Left ventricle myocardium inferior (tissue), 1 donor: ENCODE measurements around the gene NFKB1. TPM values are rescaled to one million over a fixed set of nuclear protein-coding genes. Genes with fewer than 3 reads are reported as not detected.

Source experiments
- DNase-seq: peaks from one replicate; pipeline ENCODE4 v3.0.0-alpha.2; 2020
- H3K27ac ChIP-seq: fragments of 200-600 bp; replicated peaks from 2 replicates; pipeline ENCODE4 v1.8.0; 2021
- H3K27me3 ChIP-seq: fragments of 200-600 bp; 2 replicates; pipeline ENCODE4 v1.8.0; 2021; ENCODE audit warnings: low read depth
- H3K36me3 ChIP-seq: fragments of 200-600 bp; 2 replicates; pipeline ENCODE4 v1.8.0; 2021
- H3K4me1 ChIP-seq: fragments of 200-600 bp; 2 replicates; pipeline ENCODE4 v1.8.0; 2021
- H3K4me3 ChIP-seq: fragments of 200-600 bp; 2 replicates; pipeline ENCODE4 v1.8.0; 2021; ENCODE audit warnings: mild to moderate bottlenecking, moderate library complexity
- H3K9me3 ChIP-seq: fragments of 200-600 bp; replicated peaks from 2 replicates; pipeline ENCODE4 v1.8.0; 2021
- intact Hi-C: fragments of 100-400 bp; cut with micrococcal nuclease; formaldehyde crosslinking; loops from one replicate; pipeline ENCODE4 v1.11.0; 2022
- total RNA-seq: library from RNA; stranded (reverse); fragmentation: NEBNext Ultra II Directional; extraction: Animal tissue kit (Norgen Biotek cat#: 25700); gene quantifications from one replicate; pipeline ENCODE4 v1.2.1, GENCODE V29; 2021
- TF ChIP-seq, protein P1 (sequence below): fragments of 200-600 bp; IDR thresholded peaks from 2 replicates; pipeline ENCODE4 v1.8.0; 2021; ENCODE audit warnings: antibody characterized with exemption, mild to moderate bottlenecking, borderline replicate concordance
- donor health status: DM: no; HTN: yes; CAD: no; lungs with severe emphysema.

The NFKB1 gene
- total RNA-seq, 1 donor from 2014 or later: 18.0 TPM

DNA sequence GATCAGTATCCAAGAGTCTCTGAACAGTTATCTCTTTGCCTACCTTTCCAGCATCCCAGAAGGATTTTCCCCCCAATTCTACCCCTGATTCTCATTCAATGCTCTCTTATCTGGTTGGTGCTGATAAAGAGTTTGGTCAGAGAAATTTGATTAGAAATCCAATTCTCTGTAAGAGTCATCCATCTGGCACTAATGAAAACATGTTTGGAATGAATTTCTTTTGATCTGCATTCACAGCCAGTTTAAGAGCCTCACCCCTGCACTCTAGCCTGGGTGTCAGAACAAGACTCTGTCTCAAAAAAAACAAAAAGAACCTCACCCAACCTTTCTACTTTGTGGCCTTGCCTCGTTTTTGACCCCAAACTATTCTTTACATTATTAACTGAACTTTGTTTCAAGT lies 137.5 kb downstream of the NFKB1 start:
- Histone ChIP-seq H3K4me3 (no peak overlapping the region), H3K27ac (no peak overlapping the region), H3K9me3 (no peaks in the 10 kb centered on the region), H3K36me3 (peaks cover 51% of the 10 kb centered on the region), H3K4me1 (no peaks in the 10 kb centered on the region), H3K27me3 (no peaks in the 10 kb centered on the region)
- intact Hi-C loops: no loop called here
- TF ChIP-seq, protein P1, sequence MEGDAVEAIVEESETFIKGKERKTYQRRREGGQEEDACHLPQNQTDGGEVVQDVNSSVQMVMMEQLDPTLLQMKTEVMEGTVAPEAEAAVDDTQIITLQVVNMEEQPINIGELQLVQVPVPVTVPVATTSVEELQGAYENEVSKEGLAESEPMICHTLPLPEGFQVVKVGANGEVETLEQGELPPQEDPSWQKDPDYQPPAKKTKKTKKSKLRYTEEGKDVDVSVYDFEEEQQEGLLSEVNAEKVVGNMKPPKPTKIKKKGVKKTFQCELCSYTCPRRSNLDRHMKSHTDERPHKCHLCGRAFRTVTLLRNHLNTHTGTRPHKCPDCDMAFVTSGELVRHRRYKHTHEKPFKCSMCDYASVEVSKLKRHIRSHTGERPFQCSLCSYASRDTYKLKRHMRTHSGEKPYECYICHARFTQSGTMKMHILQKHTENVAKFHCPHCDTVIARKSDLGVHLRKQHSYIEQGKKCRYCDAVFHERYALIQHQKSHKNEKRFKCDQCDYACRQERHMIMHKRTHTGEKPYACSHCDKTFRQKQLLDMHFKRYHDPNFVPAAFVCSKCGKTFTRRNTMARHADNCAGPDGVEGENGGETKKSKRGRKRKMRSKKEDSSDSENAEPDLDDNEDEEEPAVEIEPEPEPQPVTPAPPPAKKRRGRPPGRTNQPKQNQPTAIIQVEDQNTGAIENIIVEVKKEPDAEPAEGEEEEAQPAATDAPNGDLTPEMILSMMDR: no peak
- no peak for DNase-seq

DNA sequence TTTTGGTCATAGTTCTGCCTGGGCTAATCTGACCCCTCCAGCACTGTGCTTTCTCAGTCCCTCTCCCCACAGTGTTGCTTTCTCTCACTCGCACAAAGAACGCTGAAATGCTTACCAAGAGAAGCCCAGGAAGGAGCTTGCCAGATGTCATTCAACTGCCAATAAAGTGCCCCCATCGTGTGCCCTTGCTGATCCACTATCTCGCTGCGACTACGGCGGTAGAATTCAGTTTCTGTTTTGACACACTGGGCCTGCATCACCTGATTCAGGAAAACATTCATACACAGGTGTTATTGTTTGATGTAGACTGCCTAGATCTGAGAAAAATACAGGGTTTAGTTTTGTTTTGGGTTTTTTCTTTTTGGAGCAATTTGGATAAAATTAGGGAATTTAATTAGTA lies 138.4 kb downstream of the NFKB1 start:
- no peak overlapping the region for H3K27ac ChIP-seq
- TF ChIP-seq, protein P1: no peak
- no peaks in the 10 kb centered on the region for H3K4me1 ChIP-seq
- no peaks in the 10 kb centered on the region for H3K27me3 ChIP-seq
- intact Hi-C loops: no loop called here
- H3K4me3 ChIP-seq: no peak overlapping the region
- peaks cover 45% of the 10 kb centered on the region for H3K36me3 ChIP-seq
- no peak for DNase-seq
- H3K9me3 ChIP-seq: no peaks in the 10 kb centered on the region

DNA sequence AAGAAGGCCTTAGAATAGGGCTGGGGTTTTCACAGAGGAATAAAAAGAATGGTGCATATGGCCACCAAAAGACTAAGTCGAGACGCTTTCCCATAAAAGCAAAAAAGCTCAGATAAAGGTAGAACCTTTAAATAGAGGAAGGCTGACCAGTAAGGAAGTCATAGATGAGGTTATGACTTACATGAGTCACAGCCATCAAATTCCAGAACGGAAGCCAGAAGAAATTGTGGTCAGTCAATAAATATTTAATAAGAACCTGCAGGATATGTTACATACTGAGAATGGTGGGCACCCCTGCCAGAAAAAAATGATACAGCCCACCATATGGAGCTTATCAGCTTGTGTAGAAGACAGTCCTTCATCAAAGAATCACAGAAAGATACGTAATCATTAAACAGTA lies 139.5 kb downstream of the NFKB1 start:
- Histone ChIP-seq H3K27ac (no peak overlapping the region), H3K9me3 (no peaks in the 10 kb centered on the region), H3K4me1 (no peaks in the 10 kb centered on the region), H3K4me3 (no peak overlapping the region), H3K36me3 (peaks cover 40% of the 10 kb centered on the region), H3K27me3 (no peaks in the 10 kb centered on the region)
- TF ChIP-seq, protein P1: no peak
- DNase-seq: no peak
- intact Hi-C loops: no loop called here

DNA sequence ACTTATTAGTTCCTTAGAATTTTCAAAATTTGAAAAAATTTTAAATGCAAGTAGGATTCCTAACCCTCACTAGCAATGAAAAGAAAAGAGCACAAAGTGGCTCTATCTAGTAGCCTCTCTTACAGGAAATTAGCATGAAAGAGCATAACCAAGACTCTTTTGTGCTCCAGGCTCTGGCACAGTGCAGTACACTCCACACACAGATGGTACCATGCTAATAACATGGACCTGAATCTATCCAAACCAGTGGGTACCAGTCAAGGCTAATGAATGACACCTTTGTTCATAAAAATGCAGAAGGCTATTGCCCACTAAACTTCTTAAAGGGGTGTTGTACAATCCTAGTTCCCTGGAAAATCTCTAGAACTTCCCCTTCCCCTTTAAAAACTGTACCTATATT lies 140.6 kb downstream of the NFKB1 start:
- no peak overlapping the region for H3K27ac ChIP-seq
- TF ChIP-seq, protein P1: no peak
- intact Hi-C loops: no loop called here
- H3K36me3 ChIP-seq: peaks cover 30% of the 10 kb centered on the region
- no peaks in the 10 kb centered on the region for H3K27me3 ChIP-seq
- DNase-seq: no peak
- H3K4me1 ChIP-seq: peaks cover 5% of the 10 kb centered on the region
- no peaks in the 10 kb centered on the region for H3K9me3 ChIP-seq
- H3K4me3 ChIP-seq: no peak overlapping the region

DNA sequence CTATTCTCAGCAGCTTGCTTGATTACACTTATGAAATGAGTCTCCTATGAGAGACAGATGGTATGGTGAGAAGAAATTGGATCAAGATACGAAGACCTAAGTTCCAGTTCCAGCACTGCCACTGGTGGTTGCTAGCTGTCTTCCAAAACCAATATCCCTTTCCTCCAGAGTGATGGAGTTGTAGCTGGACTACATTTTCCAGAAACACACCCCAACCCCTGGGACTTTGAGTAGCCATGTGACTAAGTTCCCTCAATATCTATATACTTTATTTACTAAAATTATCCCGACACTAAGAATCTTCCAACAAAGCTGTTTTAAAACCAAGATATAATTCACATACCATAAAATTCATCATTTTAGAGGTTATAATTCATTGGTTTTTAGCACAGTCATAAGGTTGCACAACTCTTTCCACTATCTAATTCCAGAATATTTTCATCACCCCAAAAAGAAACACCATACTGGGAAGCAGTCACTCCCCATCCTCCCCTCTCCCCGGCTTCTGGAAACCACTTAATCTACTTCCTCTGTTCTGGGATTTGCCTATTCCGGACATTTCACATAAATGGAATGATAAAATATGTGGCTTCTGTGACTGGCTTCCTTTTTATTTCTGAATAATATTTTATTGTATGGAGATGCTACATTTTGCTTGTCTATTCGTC lies 141.6 kb downstream of the NFKB1 start:
- peaks cover 20% of the 10 kb centered on the region for H3K36me3 ChIP-seq
- H3K27me3 ChIP-seq: no peaks in the 10 kb centered on the region
- intact Hi-C loops: no loop called here
- no peak overlapping the region for H3K4me3 ChIP-seq
- peak overlapping the region; percentile 57 for H3K27ac ChIP-seq
- TF ChIP-seq, protein P1: no peak
- H3K9me3 ChIP-seq: no peaks in the 10 kb centered on the region
- peaks cover 15% of the 10 kb centered on the region for H3K4me1 ChIP-seq
- DNase-seq: no peak
